Activated T-helper 9 cell treated with anti-CD3 and anti-CD28 coated beads, Interleukin-2, amount 50 U/mL, for 16 hours (primary cell): ENCODE measurements around the gene AKT2.

Experiments used
- DNase-seq: peaks from one replicate; pipeline ENCODE4 v3.0.0-alpha.2; 2020; ENCODE audit warnings: low read depth

The AKT2 gene

GRCh38 chr19:40235238-40236025, 49.7 kb downstream of the AKT2 start:
- no peak for DNase-seq

DNA sequence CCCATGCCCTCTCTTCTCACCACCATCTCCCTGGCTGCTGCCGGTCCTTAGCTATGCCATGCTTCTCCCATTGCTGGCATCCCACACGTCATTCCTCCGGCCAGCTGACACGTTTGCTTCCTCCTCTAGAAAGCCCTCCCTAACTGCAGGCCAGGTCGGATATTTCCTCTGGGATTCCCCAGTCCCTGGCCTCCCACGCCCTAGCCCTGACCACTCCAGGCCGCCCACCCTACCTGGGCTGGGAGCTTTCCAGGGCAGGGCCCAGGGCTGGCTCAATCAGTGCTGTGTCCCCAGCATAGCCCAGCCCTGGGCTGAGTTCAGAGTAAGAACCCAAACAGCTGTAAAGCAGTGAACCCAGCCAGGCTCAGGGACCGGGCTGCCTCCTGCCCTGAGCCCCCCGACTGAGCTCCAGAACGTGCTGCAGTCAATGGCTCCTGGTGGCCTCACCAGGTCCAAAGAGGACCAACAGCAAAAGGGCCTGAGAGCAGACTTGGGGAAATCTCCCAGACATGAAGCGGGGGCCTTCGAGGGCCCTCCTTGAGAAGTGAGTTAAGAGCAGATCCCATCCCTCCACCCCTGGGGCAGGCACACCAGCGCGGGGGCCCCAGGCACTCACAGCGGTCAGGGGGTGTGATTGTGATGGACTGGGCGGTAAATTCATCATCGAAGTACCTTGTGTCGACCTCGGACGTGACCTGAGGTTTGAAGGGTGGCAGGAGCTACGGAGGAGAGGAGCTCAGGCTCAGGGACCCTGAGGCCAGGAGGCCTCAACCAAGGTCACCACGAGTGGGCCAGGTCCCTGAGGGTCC, 50.5 kb downstream of the AKT2 start:
- DNase-seq, result no peak

- DNase-seq, result no peak
Measured at GRCh38 chr19:40233811-40234389, 51.2 kb downstream of the AKT2 start.

DNA sequence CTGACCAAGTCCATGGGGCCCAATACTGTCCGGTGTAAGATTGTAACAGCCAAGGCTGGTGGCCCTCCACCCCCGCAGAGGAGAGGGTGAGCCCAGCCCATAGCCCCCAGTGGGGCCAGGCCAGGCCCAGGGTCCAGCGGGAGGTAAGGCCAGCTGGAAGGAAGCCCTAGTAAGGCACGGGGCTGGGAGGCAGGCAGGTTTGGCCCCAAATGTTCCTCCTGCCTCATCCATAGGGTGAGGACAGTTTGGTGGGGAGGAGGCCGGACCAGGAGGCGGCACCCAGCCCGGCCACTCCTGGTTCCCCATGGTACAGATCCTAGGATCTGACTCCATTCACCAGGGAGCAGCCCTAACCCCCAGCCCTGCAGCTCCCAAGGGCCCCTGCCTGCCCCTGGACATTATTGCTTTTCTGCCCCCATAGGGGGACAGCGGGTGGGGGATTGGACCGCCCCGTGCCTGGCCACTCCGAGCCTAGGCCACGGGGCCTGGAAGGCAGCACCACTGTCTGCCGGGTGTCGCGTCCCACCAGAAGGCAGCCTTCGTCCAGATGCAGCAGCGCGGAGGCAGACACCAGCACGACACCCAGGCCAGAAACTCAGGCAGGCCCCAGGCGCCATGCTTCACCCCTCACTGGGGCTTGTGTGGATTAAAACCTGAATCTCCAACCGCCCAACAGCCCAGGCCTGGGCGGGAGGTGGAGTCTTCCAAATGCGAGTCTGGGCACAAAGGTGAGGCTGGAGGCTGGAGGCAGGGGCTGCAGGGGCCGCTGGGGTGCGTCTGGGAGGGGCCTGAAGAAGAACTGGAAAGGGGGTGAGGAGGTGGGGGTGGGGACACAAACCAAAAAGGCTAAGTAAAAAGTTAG, 52.0 kb downstream of the AKT2 start:
- DNase-seq, result no peak

- no peak for DNase-seq
Measured at GRCh38 chr19:40232479-40232878, 52.7 kb downstream of the AKT2 start.

- DNase-seq, result no peak
Measured at GRCh38 chr19:40231544-40232424, 53.4 kb downstream of the AKT2 start.

GRCh38 chr19:40231057-40231456, 54.1 kb downstream of the AKT2 start:
- no peak for DNase-seq

- DNase-seq, result no peak
Measured at GRCh38 chr19:40229926-40230417, 55.2 kb downstream of the AKT2 start.

DNA sequence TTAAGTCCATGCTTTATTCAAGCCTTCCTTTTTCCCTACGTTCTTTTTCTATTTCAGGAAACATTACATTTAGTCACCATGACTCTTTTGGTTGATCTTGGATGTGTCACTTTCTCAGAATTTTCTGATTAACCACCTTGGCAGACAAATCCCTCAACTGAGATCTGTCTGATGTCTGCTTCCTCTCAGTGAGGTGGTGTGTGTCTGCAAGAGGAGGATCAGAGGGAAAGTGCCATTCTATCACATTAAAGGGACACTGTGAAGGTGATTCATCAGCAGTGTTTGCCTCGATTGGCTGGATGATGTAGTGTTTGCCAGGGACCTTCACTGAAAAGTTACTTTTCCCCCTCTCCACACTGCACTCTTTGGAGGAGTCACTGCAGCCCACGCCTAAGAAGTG, 55.7 kb downstream of the AKT2 start:
- DNase-seq, result no peak

DNA sequence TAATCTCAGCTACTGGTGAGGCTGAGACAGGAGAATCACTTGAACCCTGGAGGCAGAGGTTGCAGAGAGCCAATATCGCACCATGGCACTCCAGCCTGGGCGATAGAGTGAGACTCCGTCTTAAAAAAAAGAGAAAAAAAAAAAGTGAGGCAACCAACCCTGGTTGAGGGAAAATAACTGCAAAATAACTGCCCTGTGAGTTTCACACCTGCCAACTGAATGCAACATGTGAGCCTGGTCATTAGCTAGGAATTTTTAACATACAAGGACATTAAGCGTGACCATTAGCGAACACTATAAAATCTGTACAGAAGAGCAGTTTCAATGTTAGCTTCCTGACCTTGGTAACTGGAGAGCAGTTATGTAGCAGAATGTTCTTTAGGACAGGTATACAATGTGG, 56.3 kb downstream of the AKT2 start:
- no peak for DNase-seq

DNA sequence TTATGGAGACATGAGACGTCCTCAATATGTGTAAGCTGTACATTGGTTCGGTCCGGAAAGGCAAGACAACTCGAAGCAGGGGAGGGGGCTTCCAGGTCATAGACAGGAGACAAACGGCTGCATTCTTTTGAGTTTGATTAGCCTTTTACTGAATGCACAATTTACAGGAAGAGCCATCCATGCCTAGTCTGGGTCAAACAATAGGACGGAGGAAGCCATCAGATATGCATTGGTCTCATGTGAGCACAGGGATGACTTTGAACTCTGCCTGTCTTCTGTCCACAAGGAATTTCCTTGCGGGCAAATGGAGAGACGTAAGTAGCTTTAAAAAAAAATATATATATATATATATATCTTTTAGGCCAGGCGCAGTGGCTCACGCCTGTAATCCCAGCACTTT, 56.8 kb downstream of the AKT2 start:
- no peak for DNase-seq

DNA sequence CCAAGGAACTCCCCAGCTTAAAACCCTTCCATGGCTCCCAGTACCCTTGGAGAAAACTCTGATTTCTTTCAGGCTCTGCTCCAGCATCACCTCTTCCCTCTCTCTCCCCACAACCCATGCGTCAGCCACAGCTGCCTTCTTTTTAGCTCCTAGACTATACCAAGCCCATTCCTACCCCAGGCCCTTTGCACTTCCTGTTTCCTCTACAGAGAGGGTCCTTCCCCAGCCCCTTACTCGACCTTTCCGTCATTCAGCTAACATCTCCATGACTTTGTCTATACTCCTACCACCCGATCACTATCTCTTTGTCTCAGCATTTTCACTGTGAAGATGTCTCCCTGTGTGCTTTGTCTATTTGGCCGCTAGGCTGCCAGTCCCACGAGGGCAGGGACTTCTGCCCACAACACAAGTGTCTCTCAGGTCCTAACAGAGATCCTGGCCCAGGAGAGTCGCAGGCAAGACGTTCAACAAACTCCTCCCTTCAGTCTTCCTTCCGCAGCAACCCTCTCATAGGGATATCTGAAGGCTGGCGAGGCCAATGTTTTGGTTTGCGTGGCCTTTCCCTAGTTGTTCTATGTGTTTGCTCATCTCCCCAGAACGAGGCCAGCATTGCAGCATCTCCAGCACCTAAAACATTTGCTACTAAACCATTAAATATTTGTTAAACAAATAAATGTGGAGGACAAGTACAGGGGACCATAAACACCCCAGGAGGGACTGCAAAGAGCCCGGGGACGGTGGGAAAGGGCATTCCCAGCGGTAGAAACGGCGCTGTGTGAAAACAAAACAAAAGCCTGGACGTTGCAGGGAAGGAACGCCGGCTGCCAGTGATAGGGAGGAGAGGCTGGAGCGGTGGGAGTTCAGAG, 59.5 kb downstream of the AKT2 start:
- DNase-seq, result no peak

- DNase-seq, result no peak
Measured at GRCh38 chr19:40224342-40225150, 60.6 kb downstream of the AKT2 start.

DNA sequence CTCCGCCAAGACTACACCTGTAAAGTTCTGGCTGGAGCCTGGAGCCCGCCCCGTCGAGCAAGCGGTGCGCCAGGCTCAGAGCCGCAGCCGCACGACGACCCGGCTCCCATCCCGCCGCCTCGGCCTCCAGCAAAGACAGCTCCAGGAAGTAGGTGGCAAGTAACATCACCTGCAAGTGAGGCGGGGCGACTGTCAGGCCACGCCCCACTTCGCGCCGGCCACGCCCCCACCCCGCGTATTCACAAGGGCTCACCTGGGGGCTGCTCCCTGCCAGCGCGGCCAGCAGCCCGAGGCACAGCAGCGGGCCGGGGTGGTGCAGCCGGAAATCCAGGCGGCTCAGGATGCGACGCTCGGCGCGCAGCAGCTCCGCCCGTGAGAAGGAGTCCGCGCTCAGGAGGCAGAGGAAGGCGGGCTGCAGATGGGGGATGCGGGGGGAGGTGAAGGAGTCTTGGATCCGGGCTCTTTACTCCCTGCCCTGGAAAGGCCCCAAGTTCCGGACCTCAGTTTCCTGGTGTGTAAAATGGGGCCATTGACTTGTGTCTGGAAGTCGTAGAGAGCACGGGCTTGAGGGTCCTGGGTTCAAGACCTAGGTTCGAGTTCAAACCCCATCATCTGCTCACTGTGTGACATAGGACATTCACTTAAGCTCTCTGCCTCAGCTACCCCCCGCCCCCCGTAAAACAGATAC, 61.9 kb downstream of the AKT2 start:
- DNase-seq, result peak; percentile 12

- DNase-seq, result peak; percentile 50
Measured at GRCh38 chr19:40221858-40222619, 63.1 kb downstream of the AKT2 start.

- DNase-seq, result no peak
Measured at GRCh38 chr19:40220674-40221073, 64.5 kb downstream of the AKT2 start.

- no peak for DNase-seq
Measured at GRCh38 chr19:40219721-40220276, 65.3 kb downstream of the AKT2 start.
